HepG2 (cell line): ENCODE results near the gene TLCD3A. TPM values are rescaled to one million over a fixed set of nuclear protein-coding genes. Genes with fewer than 3 reads are reported as not detected.
A peak's percentile ranks its signal among the peaks of the same experiment; 100 is the strongest.

Experiments
- ATF3 ChIP-seq: sonication (generic); formaldehyde crosslinking; IDR thresholded peaks from 2 replicates; pipeline ENCODE4 v1.4.0; 2020; ENCODE audit warnings: missing genetic modification reagents
- CCDC6 ChIP-seq: sonication (generic); formaldehyde crosslinking; IDR thresholded peaks from 2 replicates; pipeline ENCODE4 v1.8.1; 2022; ENCODE audit warnings: mild to moderate bottlenecking, missing genetic modification reagents, moderate library complexity
- MAFF ChIP-seq: IDR thresholded peaks from 2 replicates; pipeline ENCODE4 v1.6.1; 2011; ENCODE audit warnings: low read depth, low read length, improper control_type of control experiment
- MAFK ChIP-seq, 2 experiments: IDR thresholded peaks in 1 of 2; conservative IDR thresholded peaks in 1 of 2; 2 replicates each; pipeline ENCODE4 v1.6.1; 2011; ENCODE audit warnings: improper control_type of control experiment in 2 of 2, low read length in 2 of 2
- MYC ChIP-seq: sonication (generic); formaldehyde crosslinking; IDR thresholded peaks from 2 replicates; pipeline ENCODE4 v1.9.0; 2021; ENCODE audit warnings: missing genetic modification reagents, borderline replicate concordance
- RNF219 ChIP-seq: sonication (generic); formaldehyde crosslinking; IDR thresholded peaks from 2 replicates; pipeline ENCODE4 v1.5.0; 2020; ENCODE audit warnings: mild to moderate bottlenecking, missing genetic modification reagents
- ZNF367 ChIP-seq: sonication (generic); formaldehyde crosslinking; IDR thresholded peaks from 2 replicates; pipeline ENCODE4 v1.4.0; 2020; ENCODE audit warnings: missing genetic modification reagents, borderline replicate concordance
- ZNF414 ChIP-seq: sonication (generic); formaldehyde crosslinking; IDR thresholded peaks from 2 replicates; pipeline ENCODE4 v1.5.0; 2020; ENCODE audit warnings: missing genetic modification reagents
- ZNF512 ChIP-seq: sonication (generic); formaldehyde crosslinking; IDR thresholded peaks from 2 replicates; pipeline ENCODE4 v1.4.0; 2020; ENCODE audit warnings: mild to moderate bottlenecking, missing genetic modification reagents
- polyA plus RNA-seq, 8 experiments: library from polyadenylated mRNA; depleted of rRNA in 3 of 8; stranded (reverse) in 7 of 8; unstranded in 1 of 8; fragments of >200 nt; fragmentation: Illumina TruSeq in 4 of 8; extraction: Trizol in 4 of 8; gene quantifications; 2 replicates each; pipeline versions ENCODE4 v1.2.1 to v1.2.3, GENCODE V29; 2011 to 2016; ENCODE audit warnings: low read depth in 4 of 8, missing spikeins in 1 of 8, mixed read lengths in 1 of 8; ENCODE audit not compliant: insufficient read depth in 1 of 8
- total RNA-seq, 5 experiments: library from RNA; depleted of rRNA; stranded (reverse); fragments of >200 nt; fragmentation: Illumina TruSeq; extraction: Trizol; gene quantifications; 2 replicates each; pipeline ENCODE4 v1.2.3, GENCODE V29; 2016; ENCODE audit warnings: low read depth in 1 of 5
- TF ChIP-seq, protein P1 (sequence below): sonication (generic); formaldehyde crosslinking; IDR thresholded peaks from 2 replicates; pipeline ENCODE4 v1.9.0; 2021; ENCODE audit warnings: mild to moderate bottlenecking, missing genetic modification reagents

TLCD3A gene
- total and polyA plus RNA-seq, 2 of the 13 experiments (the other 11 are each of a cell fraction or from before 2014, with no cell fraction given), result 25.2 to 46.6 TPM

GRCh38 chr17:696369-696768, 36.0 kb upstream of the TLCD3A start (continued):
- TF ChIP-seq, protein P1, sequence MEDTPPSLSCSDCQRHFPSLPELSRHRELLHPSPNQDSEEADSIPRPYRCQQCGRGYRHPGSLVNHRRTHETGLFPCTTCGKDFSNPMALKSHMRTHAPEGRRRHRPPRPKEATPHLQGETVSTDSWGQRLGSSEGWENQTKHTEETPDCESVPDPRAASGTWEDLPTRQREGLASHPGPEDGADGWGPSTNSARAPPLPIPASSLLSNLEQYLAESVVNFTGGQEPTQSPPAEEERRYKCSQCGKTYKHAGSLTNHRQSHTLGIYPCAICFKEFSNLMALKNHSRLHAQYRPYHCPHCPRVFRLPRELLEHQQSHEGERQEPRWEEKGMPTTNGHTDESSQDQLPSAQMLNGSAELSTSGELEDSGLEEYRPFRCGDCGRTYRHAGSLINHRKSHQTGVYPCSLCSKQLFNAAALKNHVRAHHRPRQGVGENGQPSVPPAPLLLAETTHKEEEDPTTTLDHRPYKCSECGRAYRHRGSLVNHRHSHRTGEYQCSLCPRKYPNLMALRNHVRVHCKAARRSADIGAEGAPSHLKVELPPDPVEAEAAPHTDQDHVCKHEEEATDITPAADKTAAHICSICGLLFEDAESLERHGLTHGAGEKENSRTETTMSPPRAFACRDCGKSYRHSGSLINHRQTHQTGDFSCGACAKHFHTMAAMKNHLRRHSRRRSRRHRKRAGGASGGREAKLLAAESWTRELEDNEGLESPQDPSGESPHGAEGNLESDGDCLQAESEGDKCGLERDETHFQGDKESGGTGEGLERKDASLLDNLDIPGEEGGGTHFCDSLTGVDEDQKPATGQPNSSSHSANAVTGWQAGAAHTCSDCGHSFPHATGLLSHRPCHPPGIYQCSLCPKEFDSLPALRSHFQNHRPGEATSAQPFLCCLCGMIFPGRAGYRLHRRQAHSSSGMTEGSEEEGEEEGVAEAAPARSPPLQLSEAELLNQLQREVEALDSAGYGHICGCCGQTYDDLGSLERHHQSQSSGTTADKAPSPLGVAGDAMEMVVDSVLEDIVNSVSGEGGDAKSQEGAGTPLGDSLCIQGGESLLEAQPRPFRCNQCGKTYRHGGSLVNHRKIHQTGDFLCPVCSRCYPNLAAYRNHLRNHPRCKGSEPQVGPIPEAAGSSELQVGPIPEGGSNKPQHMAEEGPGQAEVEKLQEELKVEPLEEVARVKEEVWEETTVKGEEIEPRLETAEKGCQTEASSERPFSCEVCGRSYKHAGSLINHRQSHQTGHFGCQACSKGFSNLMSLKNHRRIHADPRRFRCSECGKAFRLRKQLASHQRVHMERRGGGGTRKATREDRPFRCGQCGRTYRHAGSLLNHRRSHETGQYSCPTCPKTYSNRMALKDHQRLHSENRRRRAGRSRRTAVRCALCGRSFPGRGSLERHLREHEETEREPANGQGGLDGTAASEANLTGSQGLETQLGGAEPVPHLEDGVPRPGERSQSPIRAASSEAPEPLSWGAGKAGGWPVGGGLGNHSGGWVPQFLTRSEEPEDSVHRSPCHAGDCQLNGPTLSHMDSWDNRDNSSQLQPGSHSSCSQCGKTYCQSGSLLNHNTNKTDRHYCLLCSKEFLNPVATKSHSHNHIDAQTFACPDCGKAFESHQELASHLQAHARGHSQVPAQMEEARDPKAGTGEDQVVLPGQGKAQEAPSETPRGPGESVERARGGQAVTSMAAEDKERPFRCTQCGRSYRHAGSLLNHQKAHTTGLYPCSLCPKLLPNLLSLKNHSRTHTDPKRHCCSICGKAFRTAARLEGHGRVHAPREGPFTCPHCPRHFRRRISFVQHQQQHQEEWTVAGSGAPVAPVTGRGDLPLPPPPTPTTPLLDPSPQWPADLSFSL, result no peak
- TF ChIP-seq MAFF (peak; percentile 78), MYC (CRISPR knock-in tag) (no peak), RNF219 (no peak), ZNF512 (CRISPR knock-in tag) (no peak), ZNF367 (CRISPR knock-in tag) (no peak), MAFK (conservative IDR thresholded peaks at IDR 0.05 in 1 of 2, IDR thresholded peaks at IDR 0.05 in 1 of 2; ENCODE audit: low read length in 2 of 2) (peak; percentile 74 to 87), CCDC6 (no peak), ATF3 (CRISPR knock-in tag) (no peak), ZNF414 (no peak)
